HUES64 (cell line): ENCODE results near the gene MYO5B.
"Not testable (repeated sequence)": the region's sequence is repeated elsewhere in the genome, so short reads cannot be mapped to it uniquely, and the experiment has no call there.

ENCODE experiments used
- H3K27ac ChIP-seq: 2 replicates; pipeline ENCODE4 v1.7.0; 2013; ENCODE audit warnings: low read depth, low read length, inconsistent platforms
- H3K27me3 ChIP-seq: 2 replicates; pipeline ENCODE4 v1.6.1; 2013; ENCODE audit warnings: mild to moderate bottlenecking, low read length; ENCODE audit not compliant: insufficient read depth
- H3K36me3 ChIP-seq: 2 replicates; pipeline ENCODE4 v1.6.1; 2013; ENCODE audit warnings: mild to moderate bottlenecking, low read length; ENCODE audit not compliant: insufficient read depth
- H3K4me1 ChIP-seq: 2 replicates; pipeline ENCODE4 v1.6.1; 2013; ENCODE audit warnings: mild to moderate bottlenecking, low read length, moderate library complexity; ENCODE audit not compliant: insufficient read depth
- H3K4me3 ChIP-seq: 2 replicates; pipeline ENCODE4 v1.5.1; 2013; ENCODE audit warnings: mild to moderate bottlenecking, low read length, moderate library complexity
- H3K9ac ChIP-seq: 2 replicates; pipeline ENCODE4 v1.6.1; 2013; ENCODE audit warnings: mild to moderate bottlenecking, low read depth, low read length
- H3K9me3 ChIP-seq: 2 replicates; pipeline ENCODE4 v1.6.1; 2013; ENCODE audit warnings: low read depth, low read length; ENCODE audit not compliant: insufficient read depth
- WGBS: fragments of 150-250, 120-280 bp; methylation state at CpG from one replicate; pipeline ENCODE4 v1.1.7; 2013; ENCODE audit warnings: missing lambda C conversion rate; 5-methylcytosine and 5-hydroxymethylcytosine counted together

MYO5B gene

GRCh38 chr18:49784427-49785185 is 410.3 kb downstream of the MYO5B start:
- Histone ChIP-seq H3K36me3 (peaks cover 91% of the 10 kb centered on the region), H3K4me1 (no peaks in the 10 kb centered on the region), H3K27ac (no peak overlapping the region), H3K4me3 (no peak overlapping the region), H3K27me3 (no peaks in the 10 kb centered on the region), H3K9ac (no peak overlapping the region), H3K9me3 (no peaks in the 10 kb centered on the region)
- 93% methylated on average over 1 of the region's 1 CpG for WGBS

GRCh38 chr18:49783631-49784030 is 411.3 kb downstream of the MYO5B start:
- not testable (repeated sequence) for H3K4me1 ChIP-seq, H3K9me3 ChIP-seq, H3K4me3 ChIP-seq, H3K27ac ChIP-seq, H3K27me3 ChIP-seq, H3K9ac ChIP-seq
- 91% methylated on average over 3 of the region's 3 CpGs for WGBS
- peaks cover 81% of the 10 kb centered on the region for H3K36me3 ChIP-seq

- no peaks in the 10 kb centered on the region for H3K9me3 ChIP-seq
- H3K4me1 ChIP-seq, result no peaks in the 10 kb centered on the region
- no peak overlapping the region for H3K27ac ChIP-seq
- H3K9ac ChIP-seq, result no peak overlapping the region
- H3K36me3 ChIP-seq, result peaks cover 35% of the 10 kb centered on the region
- no peaks in the 10 kb centered on the region for H3K27me3 ChIP-seq
- H3K4me3 ChIP-seq, result no peak overlapping the region
- WGBS, result 89% methylated on average over 8 of the region's 8 CpGs
Observed at GRCh38 chr18:49778826-49779465, 416.0 kb downstream of the MYO5B start.
